Transverse colon (tissue), 4 donors: ENCODE results near the gene MRPL27. TPM values are rescaled to one million over a fixed set of nuclear protein-coding genes. Genes with fewer than 3 reads are reported as not detected.

ENCODE experiments used
- DNase-seq: peaks from one replicate; pipeline ENCODE4 v3.0.0-alpha.2; 2019
- H3K27ac ChIP-seq, 4 donors: fragments of 200-600 bp; sonication (generic); 2 replicates each; pipeline ENCODE4 v1.5.1; 2016 to 2018; ENCODE audit warnings: inconsistent platforms in 4 of 4
- H3K27me3 ChIP-seq: fragments of 200-600 bp; sonication (generic); 2 replicates; pipeline ENCODE4 v1.5.1; 2017; ENCODE audit warnings: inconsistent platforms
- H3K36me3 ChIP-seq, 4 donors: fragments of 200-600 bp; sonication (generic); 2 replicates each; pipeline ENCODE4 v1.5.1; 2017 to 2019; ENCODE audit warnings: inconsistent platforms in 4 of 4
- H3K4me1 ChIP-seq, 4 donors: fragments of 200-600 bp; sonication (generic); 2 replicates each; pipeline ENCODE4 v1.5.1; 2017 to 2020; ENCODE audit warnings: inconsistent platforms in 4 of 4
- H3K4me3 ChIP-seq, 4 donors: fragments of 200-600 bp; sonication (generic); 1 replicate in 1 of 4; 2 replicates in 3 of 4; pipeline versions ENCODE4 v1.5.1 to v1.6.1; 2017 to 2019; ENCODE audit warnings: inconsistent platforms in 4 of 4
- H3K9me3 ChIP-seq, 2 donors: fragments of 200-600 bp; sonication (generic); 2 replicates each; pipeline ENCODE4 v1.5.1; 2017 to 2019; ENCODE audit warnings: inconsistent platforms in 2 of 2
- CTCF ChIP-seq, 5 experiments: fragments of 200-600 bp in 3 of 5; fragments of 450-650 bp in 2 of 5; sonication (generic) in 3 of 5; IDR thresholded peaks; 1 replicate in 2 of 5; 2 replicates in 3 of 5; pipeline ENCODE4 v1.5.1; 2016 to 2017; ENCODE audit warnings: antibody characterized with exemption in 5 of 5, inconsistent platforms in 3 of 5, mild to moderate bottlenecking in 2 of 5, moderate library complexity in 1 of 5
- EP300 ChIP-seq: sonication (generic); formaldehyde crosslinking; IDR thresholded peaks from one replicate; pipeline ENCODE4 v1.6.1; 2017; ENCODE audit warnings: antibody characterized with exemption, low read depth
- POLR2A ChIP-seq: fragments of 450-650 bp; IDR thresholded peaks from one replicate; pipeline ENCODE4 v1.6.1; 2016; ENCODE audit warnings: antibody characterized with exemption, mild to moderate bottlenecking, moderate library complexity
- POLR2AphosphoS5 ChIP-seq, 3 donors: sonication (generic); formaldehyde crosslinking; IDR thresholded peaks; one replicate each; pipeline ENCODE4 v1.6.1; 2016; ENCODE audit warnings: antibody characterized with exemption in 3 of 3
- WGBS, 2 donors: methylation state at CpG; one replicate each; pipeline ENCODE4 v1.1.5; 2018; ENCODE audit warnings: low coverage in 1 of 2; 5-methylcytosine and 5-hydroxymethylcytosine counted together
- in situ Hi-C, 4 donors: fragments of 200-750 bp; cut with MboI; loops; one replicate each; pipeline versions ENCODE4 v1.15.0 to v1.15.1; 2017; ENCODE audit warnings: low sequenced_read_pairs in 3 of 4, low pct_ligation_motif_present in 1 of 4, low pct_unique_long_range_greater_than_20kb in 1 of 4
- intact Hi-C: fragments of 100-400 bp; cut with DNase I; formaldehyde crosslinking; loops from one replicate; pipeline ENCODE4 v1.15.1; 2023; ENCODE audit warnings: low total_unique reads
- total RNA-seq, 4 donors: library from RNA; depleted of rRNA; stranded (reverse); fragments of >200 nt; gene quantifications; one replicate each; pipeline ENCODE4 v1.1.0, GENCODE V29; 2016

MRPL27 gene
- total RNA-seq, 4 donors from 2014 or later, result 4.9 to 97.5 (median 46.9) TPM

DNA sequence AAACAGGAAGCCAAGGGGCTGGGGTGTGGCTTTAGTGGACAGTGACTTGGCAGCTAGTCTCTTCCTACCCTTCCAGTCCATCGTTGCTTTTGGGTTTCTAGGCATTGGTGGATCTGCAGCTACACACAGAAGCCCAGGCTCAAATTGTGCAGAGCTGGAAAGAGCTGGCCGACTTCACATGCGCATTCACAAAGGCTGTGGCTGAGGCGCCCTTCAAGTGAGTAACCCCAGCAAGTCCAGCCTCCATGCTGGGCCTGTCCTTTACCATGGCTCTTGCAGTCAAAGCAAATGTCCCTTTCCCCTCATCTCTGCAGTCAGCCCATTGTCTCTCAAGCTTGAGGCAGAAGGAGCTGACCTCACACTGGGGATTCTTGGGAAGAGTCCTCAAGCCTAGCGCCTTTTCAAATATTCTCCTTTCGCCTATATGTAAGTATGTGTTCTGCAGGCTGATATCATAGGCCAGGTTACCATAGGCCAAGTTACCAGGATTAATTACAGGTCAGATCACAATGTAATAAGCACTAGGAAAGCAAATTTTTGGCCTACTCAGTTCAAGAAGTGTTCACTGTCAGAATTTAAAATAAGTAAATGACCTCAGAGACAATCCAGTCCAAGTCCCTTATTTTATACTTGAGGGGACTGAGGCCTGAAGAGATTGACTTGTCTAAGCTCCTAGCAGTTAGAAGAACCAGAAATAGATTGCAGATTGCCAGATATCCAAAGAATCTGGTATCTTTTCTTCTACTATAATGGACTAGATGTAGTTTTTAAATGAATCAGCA, 6.6 kb upstream of the MRPL27 start:
- TF ChIP-seq CTCF (IDR thresholded peaks at IDR 0.05), result no peak
- TF ChIP-seq POLR2A, result no peak
- no peak for TF ChIP-seq POLR2AphosphoS5 (IDR thresholded peaks at IDR 0.05)
- TF ChIP-seq EP300, result no peak
- peaks cover 0 to 34% (median 19%) of the 10 kb centered on the region in 4 donors for H3K36me3 ChIP-seq
- intact Hi-C loops (no loop called here), in situ Hi-C loops (no loop called here)
- no peak overlapping the region for H3K27ac ChIP-seq
- DNase-seq, result no peak
- H3K4me3 ChIP-seq, result no peak overlapping the region
- no peaks in the 10 kb centered on the region for H3K9me3 ChIP-seq
- WGBS, 2 donors, result 92 to 100% methylated on average over 1 to 6 of the region's 6 CpGs
- H3K4me1 ChIP-seq, result peaks cover 0 to 3% (median 0%) of the 10 kb centered on the region in 4 donors
- H3K27me3 ChIP-seq, result no peaks in the 10 kb centered on the region

DNA sequence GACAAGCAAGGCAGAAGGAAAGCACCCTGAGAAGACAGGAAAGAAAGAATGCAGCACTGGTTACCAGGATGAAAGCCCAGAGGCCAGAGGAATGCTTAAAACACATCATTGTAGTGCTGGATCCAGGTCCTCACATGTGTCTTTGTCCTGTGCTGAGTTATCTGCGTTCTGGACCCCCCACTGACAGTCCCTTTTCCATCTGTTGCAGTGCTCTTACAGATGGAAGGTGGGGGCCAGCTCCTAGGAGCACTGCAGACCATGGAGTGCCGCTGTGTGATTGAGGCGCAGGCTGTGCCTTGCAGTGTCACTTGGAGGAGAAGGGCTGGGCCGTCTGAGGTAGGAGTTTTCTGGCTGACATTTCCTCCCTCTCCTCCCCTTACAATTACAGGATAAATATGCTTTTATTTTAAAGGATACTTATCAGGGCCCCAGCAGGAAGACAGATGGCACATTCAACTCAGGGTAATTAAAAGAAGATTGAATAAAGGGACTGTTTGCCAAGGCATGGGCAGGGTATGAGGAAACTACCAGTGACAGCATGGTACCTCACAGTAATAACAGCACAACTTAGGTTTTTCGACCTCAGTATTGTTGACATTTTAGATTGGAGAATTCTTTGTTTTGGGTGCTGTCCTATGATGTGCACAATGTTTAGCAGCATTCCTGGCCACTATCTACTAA, 3.0 kb upstream of the MRPL27 start:
- Histone ChIP-seq H3K27ac (peak overlapping the region in 2 of 4 donors; percentile 37 to 55), H3K27me3 (no peaks in the 10 kb centered on the region), H3K4me1 (peaks cover 11 to 22% (median 18%) of the 10 kb centered on the region in 4 donors), H3K9me3 (no peaks in the 10 kb centered on the region), H3K4me3 (no peak overlapping the region), H3K36me3 (no peaks in the 10 kb centered on the region)
- intact Hi-C loops, result no loop called here
- 43 to 83% methylated on average over 1 to 5 of the region's 5 CpGs for WGBS, 2 donors
- TF ChIP-seq POLR2A (no peak), POLR2AphosphoS5 (IDR thresholded peaks at IDR 0.05) (peak in 1 of 3 donors; percentile 10)
- in situ Hi-C loops, result no loop called here
- no peak for DNase-seq

DNA sequence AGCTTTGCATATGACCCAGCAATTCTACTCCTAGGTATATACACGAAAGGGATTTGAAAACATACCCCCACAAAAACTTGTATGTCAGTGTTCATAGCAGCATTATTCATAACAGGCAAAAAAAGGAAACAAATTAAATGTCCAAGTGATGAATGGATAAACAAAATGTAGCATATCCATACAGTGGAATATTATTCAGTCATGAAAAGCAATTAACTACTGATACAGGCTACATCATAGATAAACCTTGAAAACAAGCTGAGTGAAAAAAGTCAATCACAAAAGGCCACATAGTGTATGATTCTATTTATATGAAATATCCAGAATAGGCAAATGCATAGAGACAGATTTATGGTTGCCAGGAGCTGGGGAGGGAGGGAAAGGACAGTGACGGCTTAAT, 721 bp upstream of the MRPL27 start:
- intact Hi-C loops, result no loop called here
- no peak for DNase-seq
- TF ChIP-seq POLR2AphosphoS5 (IDR thresholded peaks at IDR 0.05) (no peak), POLR2A (no peak), CTCF (IDR thresholded peaks at IDR 0.05) (no peak), EP300 (no peak)
- in situ Hi-C loops, result no loop called here
- 68 to 93% methylated on average over 2 of the region's 2 CpGs for WGBS, 2 donors
- no peak overlapping the region for H3K27ac ChIP-seq
- H3K4me1 ChIP-seq, result peaks cover 11 to 23% (median 19%) of the 10 kb centered on the region in 4 donors
- no peaks in the 10 kb centered on the region for H3K9me3 ChIP-seq
- no peak overlapping the region for H3K4me3 ChIP-seq
- no peaks in the 10 kb centered on the region for H3K27me3 ChIP-seq
- H3K36me3 ChIP-seq, result peaks cover 0 to 16% (median 5%) of the 10 kb centered on the region in 4 donors

DNA sequence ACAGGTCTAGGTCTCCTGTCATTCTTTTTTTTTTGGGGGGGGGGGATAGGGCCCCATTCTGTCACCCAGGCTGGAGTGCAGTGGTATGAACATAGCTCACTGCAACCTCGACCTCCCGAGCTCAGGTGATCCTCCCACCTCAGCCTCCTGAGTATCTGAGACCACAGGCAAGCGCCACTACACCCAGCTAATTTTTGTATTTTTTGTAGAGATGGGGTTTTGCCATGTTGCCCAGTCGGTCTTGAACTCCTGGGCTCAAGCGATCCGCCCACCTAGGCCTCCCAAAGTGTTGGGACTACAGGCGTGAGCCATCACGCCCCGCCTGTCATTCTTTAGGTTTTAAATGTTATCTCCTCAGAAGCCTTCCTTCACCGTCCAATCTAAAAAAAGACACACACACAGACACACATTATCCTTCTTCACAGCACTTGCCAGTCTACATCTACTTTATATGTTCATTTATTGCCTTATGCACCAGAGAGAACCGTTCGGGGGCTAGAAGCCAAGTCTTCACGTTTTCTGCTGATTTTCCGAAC, 694 bp downstream of the MRPL27 start:
- H3K36me3 ChIP-seq, result peaks cover 0 to 30% (median 12%) of the 10 kb centered on the region in 4 donors
- in situ Hi-C loops (no loop called here), intact Hi-C loops (no loop called here)
- H3K9me3 ChIP-seq, result no peaks in the 10 kb centered on the region
- peaks cover 11 to 23% (median 19%) of the 10 kb centered on the region in 4 donors for H3K4me1 ChIP-seq
- peak overlapping the region; percentile 87 to 97 (median 90) for H3K27ac ChIP-seq
- no peak for TF ChIP-seq CTCF (IDR thresholded peaks at IDR 0.05)
- TF ChIP-seq POLR2A, result no peak
- TF ChIP-seq EP300, result no peak
- TF ChIP-seq POLR2AphosphoS5 (IDR thresholded peaks at IDR 0.05), result no peak
- H3K4me3 ChIP-seq, result peak overlapping the region; percentile 61 to 81 (median 70)
- DNase-seq, result no peak
- 16% methylated on average over 11 to 14 of the region's 14 CpGs for WGBS, 2 donors
- no peaks in the 10 kb centered on the region for H3K27me3 ChIP-seq
